KOPT-K1 (cell line): ENCODE measurements around the gene TBC1D4.
"Not testable (repeated sequence)": the region's sequence is repeated elsewhere in the genome, so short reads cannot be mapped to it uniquely, and the experiment has no call there.

Source experiments
- H3K27ac ChIP-seq: fragments of 200-600 bp; sonication (generic); 2 replicates; pipeline ENCODE4 v1.5.1; 2016; ENCODE audit warnings: antibody characterized with exemption, mild to moderate bottlenecking, low read depth, low read length; ENCODE audit not compliant: poor library complexity, severe bottlenecking
- H3K36me3 ChIP-seq: fragments of 200-600 bp; sonication (generic); 2 replicates; pipeline ENCODE4 v1.5.1; 2017; ENCODE audit warnings: antibody characterized with exemption, mild to moderate bottlenecking, low read length, moderate library complexity; ENCODE audit not compliant: insufficient read depth
- H3K9me3 ChIP-seq: fragments of 200-600 bp; sonication (generic); 2 replicates; pipeline ENCODE4 v1.5.1; 2017; ENCODE audit warnings: antibody characterized with exemption, low read length, mild to moderate bottlenecking; ENCODE audit not compliant: insufficient read depth, poor library complexity, severe bottlenecking

The TBC1D4 gene

GRCh38 chr13:75359266-75359665 is 122.7 kb downstream of the TBC1D4 start:
- no peaks in the 10 kb centered on the region for H3K36me3 ChIP-seq
- H3K27ac ChIP-seq: no peak overlapping the region
- no peaks in the 10 kb centered on the region for H3K9me3 ChIP-seq

- Histone ChIP-seq H3K27ac (no peak overlapping the region), H3K36me3 (no peaks in the 10 kb centered on the region), H3K9me3 (no peaks in the 10 kb centered on the region)
Observed at GRCh38 chr13:75357576-75358289, 124.2 kb downstream of the TBC1D4 start.

GRCh38 chr13:75356421-75356820 is 125.5 kb downstream of the TBC1D4 start:
- no peak overlapping the region for H3K27ac ChIP-seq
- no peaks in the 10 kb centered on the region for H3K36me3 ChIP-seq
- no peaks in the 10 kb centered on the region for H3K9me3 ChIP-seq

- no peaks in the 10 kb centered on the region for H3K9me3 ChIP-seq
- no peaks in the 10 kb centered on the region for H3K36me3 ChIP-seq
- H3K27ac ChIP-seq: no peak overlapping the region
Observed at GRCh38 chr13:75355609-75356008, 126.4 kb downstream of the TBC1D4 start.

- Histone ChIP-seq H3K36me3 (no peaks in the 10 kb centered on the region), H3K9me3 (no peaks in the 10 kb centered on the region), H3K27ac (no peak overlapping the region)
Observed at GRCh38 chr13:75353781-75354193, 128.2 kb downstream of the TBC1D4 start.

- Histone ChIP-seq H3K36me3 (no peaks in the 10 kb centered on the region), H3K27ac (no peak overlapping the region), H3K9me3 (no peaks in the 10 kb centered on the region)
Observed at GRCh38 chr13:75352641-75353327, 129.2 kb downstream of the TBC1D4 start.

- H3K36me3 ChIP-seq, H3K27ac ChIP-seq, H3K9me3 ChIP-seq: not testable (repeated sequence)
Observed at GRCh38 chr13:75351538-75351937, 130.4 kb downstream of the TBC1D4 start.

GRCh38 chr13:75347925-75348324 is 134.0 kb downstream of the TBC1D4 start:
- Histone ChIP-seq H3K36me3 (no peaks in the 10 kb centered on the region), H3K27ac (no peak overlapping the region)

GRCh38 chr13:75347457-75347856 is 134.5 kb downstream of the TBC1D4 start:
- Histone ChIP-seq H3K36me3 (no peaks in the 10 kb centered on the region), H3K9me3 (no peaks in the 10 kb centered on the region), H3K27ac (no peak overlapping the region)

More at GRCh38 chr13:75347925-75348324, 134.0 kb downstream of the TBC1D4 start:
- H3K9me3 ChIP-seq: no peaks in the 10 kb centered on the region

- H3K27ac ChIP-seq: no peak overlapping the region
Observed at GRCh38 chr13:75345193-75345592, 136.8 kb downstream of the TBC1D4 start.

GRCh38 chr13:75341028-75341427 is 140.9 kb downstream of the TBC1D4 start:
- H3K9me3 ChIP-seq: no peaks in the 10 kb centered on the region
- no peaks in the 10 kb centered on the region for H3K36me3 ChIP-seq
- H3K27ac ChIP-seq: no peak overlapping the region

More at GRCh38 chr13:75345193-75345592, 136.8 kb downstream of the TBC1D4 start:
- Histone ChIP-seq H3K36me3 (no peaks in the 10 kb centered on the region), H3K9me3 (no peaks in the 10 kb centered on the region)

- Histone ChIP-seq H3K36me3 (no peaks in the 10 kb centered on the region), H3K9me3 (no peaks in the 10 kb centered on the region), H3K27ac (no peak overlapping the region)
Observed at GRCh38 chr13:75339635-75340374, 142.2 kb downstream of the TBC1D4 start.

- H3K9me3 ChIP-seq: no peaks in the 10 kb centered on the region
- no peaks in the 10 kb centered on the region for H3K36me3 ChIP-seq
- no peak overlapping the region for H3K27ac ChIP-seq
Observed at GRCh38 chr13:75334634-75335447, 147.1 kb downstream of the TBC1D4 start.

- H3K9me3 ChIP-seq: no peaks in the 10 kb centered on the region
- H3K36me3 ChIP-seq: no peaks in the 10 kb centered on the region
- H3K27ac ChIP-seq: no peak overlapping the region
Observed at GRCh38 chr13:75333103-75333502, 148.9 kb downstream of the TBC1D4 start.
